IMR-90 (cell line): ENCODE data around the gene DOK4. TPM values are rescaled to one million over a fixed set of nuclear protein-coding genes. Genes with fewer than 3 reads are reported as not detected.

Experiments
- ATAC-seq: fragments of 200-7000 bp; cut with Tn5 transposase; 2 replicates; pipeline ENCODE4 v1.9.1; 2020; ENCODE audit warnings: low read depth, mild to moderate bottlenecking, moderate library complexity
- BruUV-seq: library from RNA; stranded (reverse); fragments of 400-500 nt; replicated peaks from 2 replicates; lab custom pipeline; 2021; lab: Mats Ljungman, UMichigan
- CTCF ChIA-PET: fragments of 300-600 bp; formaldehyde crosslinking; extraction: SDS; loops from one replicate; lab custom pipeline; 2021; ENCODE audit warnings: antibody characterized with exemption; lab: Yijun Ruan, JAX
- POLR2A ChIA-PET: fragments of 300-600 bp; sonication (Branson Sonifier 250); formaldehyde crosslinking; loops from one replicate; lab custom pipeline; 2022; ENCODE audit warnings: antibody characterized with exemption; ENCODE audit not compliant: unreplicated experiment; lab: Charles Lee
- DNase-seq: peaks from one replicate; pipeline ENCODE4 v3.0.0; 2013
- H2AFZ ChIP-seq: replicated peaks from 2 replicates; pipeline ENCODE3; 2013; ENCODE audit warnings: low read length, mild to moderate bottlenecking; ENCODE audit not compliant: poor library complexity
- H2AK5ac ChIP-seq: 2 replicates; pipeline ENCODE4 v1.6.1; 2013; ENCODE audit warnings: low read depth, low read length, inconsistent platforms
- H2AK9ac ChIP-seq: replicated peaks from 2 replicates; pipeline ENCODE3; 2013; ENCODE audit warnings: mild to moderate bottlenecking, low read depth, low read length, moderate library complexity; ENCODE audit not compliant: poor library complexity
- H2BK120ac ChIP-seq: 2 replicates; pipeline ENCODE4 v1.6.1; 2013; ENCODE audit warnings: low read depth, low read length, inconsistent platforms
- H2BK15ac ChIP-seq: 3 replicates; pipeline ENCODE4 v1.6.1; 2013; ENCODE audit warnings: low read depth, low read length, inconsistent platforms
- H2BK20ac ChIP-seq: 2 replicates; pipeline ENCODE4 v1.6.1; 2013; ENCODE audit warnings: low read depth, mild to moderate bottlenecking, inconsistent platforms, low read length, moderate library complexity
- H2BK5ac ChIP-seq: 2 replicates; pipeline ENCODE4 v1.6.1; 2013; ENCODE audit warnings: mild to moderate bottlenecking, low read depth, low read length, inconsistent platforms; ENCODE audit not compliant: poor library complexity, severe bottlenecking
- H3K14ac ChIP-seq: replicated peaks from 2 replicates; pipeline ENCODE4 v1.6.1; 2013; ENCODE audit warnings: low read depth, low read length, inconsistent platforms
- H3K18ac ChIP-seq: 2 replicates; pipeline ENCODE4 v1.6.1; 2013; ENCODE audit warnings: low read depth, low read length, control low read depth
- H3K23ac ChIP-seq: 2 replicates; pipeline ENCODE4 v1.6.1; 2013; ENCODE audit warnings: low read depth, low read length, inconsistent platforms
- H3K27ac ChIP-seq: 2 replicates; pipeline ENCODE4 v1.5.1; 2013; ENCODE audit warnings: mild to moderate bottlenecking, control low read depth, low read length; ENCODE audit not compliant: insufficient read depth
- H3K27me3 ChIP-seq: 2 replicates; pipeline ENCODE4 v1.6.1; 2013; ENCODE audit warnings: low read length; ENCODE audit not compliant: control insufficient read depth, insufficient read depth
- H3K36me3 ChIP-seq: 2 replicates; pipeline ENCODE4 v1.6.1; 2013; ENCODE audit warnings: low read length, mixed read lengths; ENCODE audit not compliant: control insufficient read depth, insufficient read depth
- H3K4ac ChIP-seq: 2 replicates; pipeline ENCODE4 v1.6.1; 2013; ENCODE audit warnings: low read depth, low read length, inconsistent platforms
- H3K4me1 ChIP-seq: 2 replicates; pipeline ENCODE4 v1.6.1; 2013; ENCODE audit warnings: low read length, mixed read lengths; ENCODE audit not compliant: control insufficient read depth, insufficient read depth
- H3K4me2 ChIP-seq: 2 replicates; pipeline ENCODE4 v1.6.1; 2013; ENCODE audit warnings: low read depth, mild to moderate bottlenecking, control low read depth, low read length, moderate library complexity
- H3K4me3 ChIP-seq: 2 replicates; pipeline ENCODE4 v1.5.1; 2013; ENCODE audit warnings: low read depth, mild to moderate bottlenecking, control low read depth, low read length, moderate library complexity; ENCODE audit not compliant: insufficient read depth
- H3K56ac ChIP-seq: 2 replicates; pipeline ENCODE4 v1.6.1; 2013; ENCODE audit warnings: low read length, inconsistent platforms; ENCODE audit not compliant: insufficient read depth; ENCODE audit errors: extremely low read depth
- H3K79me1 ChIP-seq, 2 experiments: 2 replicates each; pipeline ENCODE4 v1.6.1; 2013; ENCODE audit warnings: low read length in 2 of 2, inconsistent platforms in 1 of 2, low read depth in 1 of 2
- H3K9ac ChIP-seq: 2 replicates; pipeline ENCODE4 v1.6.1; 2013; ENCODE audit warnings: low read depth, low read length, control low read depth
- H3K9me1 ChIP-seq: 2 replicates; pipeline ENCODE4 v1.6.1; 2013; ENCODE audit warnings: low read length, inconsistent platforms; ENCODE audit not compliant: insufficient read depth
- H3K9me3 ChIP-seq: 2 replicates; pipeline ENCODE4 v1.6.1; 2013; ENCODE audit warnings: low read length; ENCODE audit not compliant: control insufficient read depth, insufficient read depth
- H4K20me1 ChIP-seq: 2 replicates; pipeline ENCODE4 v1.6.1; 2013; ENCODE audit warnings: low read length, inconsistent platforms; ENCODE audit not compliant: insufficient read depth
- H4K5ac ChIP-seq: 2 replicates; pipeline ENCODE4 v1.6.1; 2013; ENCODE audit warnings: mild to moderate bottlenecking, low read depth, low read length, control low read depth
- H4K8ac ChIP-seq, 2 experiments: 2 replicates each; pipeline ENCODE4 v1.6.1; 2013; ENCODE audit warnings: low read depth in 2 of 2, low read length in 2 of 2, control low read depth in 1 of 2, inconsistent platforms in 1 of 2
- H4K91ac ChIP-seq: 2 replicates; pipeline ENCODE4 v1.6.1; 2013; ENCODE audit warnings: low read depth, low read length, inconsistent platforms; ENCODE audit not compliant: insufficient read depth
- BHLHE40 ChIP-seq: fragments of 150-350 bp; IDR thresholded peaks from 2 replicates; pipeline ENCODE4 v1.6.1; 2016; ENCODE audit warnings: mild to moderate bottlenecking, low read depth, low read length
- CEBPB ChIP-seq: IDR thresholded peaks from 2 replicates; pipeline ENCODE4 v1.6.1; 2012; ENCODE audit warnings: low read depth, low read length, improper control_type of control experiment
- CHD1 ChIP-seq: IDR thresholded peaks from 2 replicates; pipeline ENCODE4 v1.6.1; 2012; ENCODE audit warnings: low read depth, low read length, improper control_type of control experiment
- FOS ChIP-seq: fragments of 150-350 bp; IDR thresholded peaks from 2 replicates; pipeline ENCODE4 v1.6.1; 2016; ENCODE audit warnings: low read depth, low read length
- MAFK ChIP-seq: IDR thresholded peaks from 2 replicates; pipeline ENCODE4 v1.6.1; 2012; ENCODE audit warnings: low read depth, low read length, improper control_type of control experiment
- MAZ ChIP-seq: IDR thresholded peaks from 2 replicates; pipeline ENCODE4 v1.6.1; 2012; ENCODE audit warnings: low read depth, mild to moderate bottlenecking, low read length, improper control_type of control experiment, moderate library complexity, borderline replicate concordance
- MXI1 ChIP-seq: IDR thresholded peaks from 2 replicates; pipeline ENCODE4 v1.6.1; 2012; ENCODE audit warnings: low read depth, mild to moderate bottlenecking, low read length, moderate library complexity, borderline replicate concordance
- NFE2L2 ChIP-seq: fragments of 150-350 bp; IDR thresholded peaks from 2 replicates; pipeline ENCODE4 v1.6.1; 2016; ENCODE audit warnings: low read depth, mild to moderate bottlenecking, low read length
- RCOR1 ChIP-seq: IDR thresholded peaks from 2 replicates; pipeline ENCODE4 v1.6.1; 2012; ENCODE audit warnings: mild to moderate bottlenecking, low read length, improper control_type of control experiment; ENCODE audit not compliant: insufficient replicate concordance
- RFX5 ChIP-seq: IDR thresholded peaks from 2 replicates; pipeline ENCODE4 v1.8.0; 2012; ENCODE audit warnings: low read depth, mild to moderate bottlenecking, low read length, moderate library complexity
- SMC3 ChIP-seq: fragments of 150-350 bp; IDR thresholded peaks from 2 replicates; pipeline ENCODE4 v1.6.1; 2016; ENCODE audit warnings: low read depth, mild to moderate bottlenecking, antibody characterized with exemption, low read length, moderate library complexity
- WGBS, 2 experiments: methylation state at CpG; one replicate each; pipeline versions ENCODE4 v1.1.5 to v1.1.7; 2013; ENCODE audit warnings: missing lambda C conversion rate in 2 of 2; ENCODE audit not compliant: insufficient read length in 1 of 2; ENCODE audit errors: extremely low coverage in 2 of 2; 5-methylcytosine and 5-hydroxymethylcytosine counted together
- dilution Hi-C: fragments of 300-500 bp; cut with HindIII; formaldehyde crosslinking; loops from one replicate; pipeline ENCODE4 v1.14.3; 2018; ENCODE audit warnings: low sequenced_read_pairs; ENCODE audit not compliant: unreplicated experiment
- in situ Hi-C: fragments of 300-500 bp; cut with MboI; formaldehyde crosslinking; loops from 3 replicates; pipeline ENCODE4 v1.14.3; 2019; ENCODE audit warnings: low sequenced_read_pairs, inconsistent platforms, mixed read lengths
- intact Hi-C: fragments of 100-400 bp; cut with micrococcal nuclease; formaldehyde crosslinking; loops from 2 replicates; pipeline ENCODE4 v1.10.0; 2022
- polyA plus RNA-seq, 3 experiments: library from polyadenylated mRNA; depleted of rRNA; stranded (reverse); fragments of >200 nt; gene quantifications; 2 replicates each; pipeline ENCODE4 v1.2.3, GENCODE V29; 2012; ENCODE audit warnings: low replicate concordance in 1 of 3
- total RNA-seq: library from RNA; depleted of rRNA; stranded (reverse); fragments of >200 nt; gene quantifications from 2 replicates; pipeline ENCODE4 v1.2.3, GENCODE V29; 2012
- TF ChIP-seq, protein P1 (sequence below): conservative IDR thresholded peaks from 2 replicates; pipeline ENCODE4 v1.5.1; 2012; ENCODE audit warnings: mild to moderate bottlenecking, low read depth, low read length, improper control_type of control experiment
- TF ChIP-seq, protein P2 (sequence below): fragments of 150-350 bp; IDR thresholded peaks from 2 replicates; pipeline ENCODE4 v1.6.1; 2016; ENCODE audit warnings: low read depth, mild to moderate bottlenecking, low read length, moderate library complexity, borderline replicate concordance
- TF ChIP-seq, protein P3 (sequence below): fragments of 150-350 bp; IDR thresholded peaks from 2 replicates; pipeline ENCODE4 v1.6.1; 2017; ENCODE audit warnings: mild to moderate bottlenecking, antibody characterized with exemption, low read length, low read depth

DOK4 gene
- total and polyA plus RNA-seq, 2 of the 4 experiments (the other 2 are of a cell fraction): 22.0 to 25.9 TPM

DNA sequence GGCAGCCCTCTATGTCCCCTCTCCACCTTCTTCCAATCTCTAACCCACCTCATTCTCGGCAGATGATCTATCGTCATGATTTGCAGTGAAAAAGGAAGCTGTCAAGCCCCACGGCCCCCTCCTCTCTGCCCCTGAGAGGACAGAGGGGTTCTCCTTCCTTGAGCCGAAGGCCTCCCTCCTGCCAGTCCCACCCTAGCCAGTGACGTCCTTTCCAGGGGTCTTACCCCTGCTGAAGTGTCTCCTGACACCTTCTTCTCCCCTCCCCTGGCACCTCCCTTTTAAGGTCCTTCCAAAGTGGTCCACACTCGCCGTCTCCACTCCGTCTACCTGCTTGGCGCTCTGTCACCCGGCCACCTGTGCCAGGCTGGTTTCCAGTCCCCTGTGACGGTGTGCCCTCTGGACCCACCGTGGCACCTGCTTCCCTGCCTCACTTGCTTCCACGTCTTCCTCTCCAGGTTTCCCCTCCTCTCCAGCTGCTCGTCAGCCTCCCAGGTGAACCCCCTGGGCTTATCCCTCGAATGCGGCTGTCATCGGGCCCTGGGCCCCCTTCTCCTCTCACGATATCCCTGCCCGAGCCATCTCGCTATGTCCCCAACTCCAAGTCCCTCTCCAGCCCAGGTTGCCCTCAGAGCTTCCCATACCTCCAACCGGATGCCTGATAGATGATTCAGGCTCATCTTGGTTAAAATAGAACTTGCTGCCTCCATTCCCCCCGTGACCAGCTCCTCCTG, 44.4 kb upstream of the DOK4 start:
- Histone ChIP-seq H3K36me3 (peaks cover 8% of the 10 kb centered on the region), H2AFZ (peak overlapping the region; percentile 81), H4K20me1 (peaks cover 5% of the 10 kb centered on the region; the same call in 1 of the 2 replicates), H3K4me2 (no peak overlapping the region), H4K5ac (no peak overlapping the region), H4K8ac (no peak overlapping the region; a peak in 1 of 4 replicates), H3K27ac (no peak overlapping the region), H3K23ac (no peak overlapping the region), H2BK5ac (peak overlapping the region; percentile 15), H3K79me1 (peaks cover 6 to 26% of the 10 kb centered on the region in 2 experiments; a peak in 3 of 4 replicates), H3K9ac (no peak overlapping the region), H2AK5ac (peak overlapping the region; percentile 51; the same call in 1 of the 2 replicates), H3K9me1 (peaks cover 5% of the 10 kb centered on the region; the same call in 1 of the 2 replicates), H3K9me3 (no peaks in the 10 kb centered on the region), H3K4me1 (peaks cover 23% of the 10 kb centered on the region), H3K18ac (no peak overlapping the region), H3K4ac (peak overlapping the region; percentile 59; the same call in 1 of the 2 replicates), H4K91ac (no peak overlapping the region), H2AK9ac (peak overlapping the region; percentile 47), H2BK20ac (no peak overlapping the region), H3K27me3 (no peaks in the 10 kb centered on the region), H3K4me3 (no peak overlapping the region), H2BK120ac (0 out of 2 replicates have a peak overlapping the region, but pooled peaks have one; percentile 32), H3K56ac (no peak overlapping the region), H2BK15ac (no peak overlapping the region), H3K14ac (no peak overlapping the region)
- WGBS, 2 experiments: 88% methylated on average over 19 of the region's 22 CpGs; no CpG with 5 or more reads in 1 of the 2 experiments
- ChIA-PET CTCF (no interaction called here), POLR2A (interaction anchor here (0.5 kb wide), 1 partner anchor 29 kb away, joined by 5 read pairs; no protein-coding TSS in a partner anchor)
- no peak for DNase-seq
- in situ Hi-C loops (no loop called here), intact Hi-C loops (no loop called here), dilution Hi-C loops (no loop called here)
- no peak for ATAC-seq
- no TSS peak for BruUV-seq
- TF ChIP-seq, protein P1, sequence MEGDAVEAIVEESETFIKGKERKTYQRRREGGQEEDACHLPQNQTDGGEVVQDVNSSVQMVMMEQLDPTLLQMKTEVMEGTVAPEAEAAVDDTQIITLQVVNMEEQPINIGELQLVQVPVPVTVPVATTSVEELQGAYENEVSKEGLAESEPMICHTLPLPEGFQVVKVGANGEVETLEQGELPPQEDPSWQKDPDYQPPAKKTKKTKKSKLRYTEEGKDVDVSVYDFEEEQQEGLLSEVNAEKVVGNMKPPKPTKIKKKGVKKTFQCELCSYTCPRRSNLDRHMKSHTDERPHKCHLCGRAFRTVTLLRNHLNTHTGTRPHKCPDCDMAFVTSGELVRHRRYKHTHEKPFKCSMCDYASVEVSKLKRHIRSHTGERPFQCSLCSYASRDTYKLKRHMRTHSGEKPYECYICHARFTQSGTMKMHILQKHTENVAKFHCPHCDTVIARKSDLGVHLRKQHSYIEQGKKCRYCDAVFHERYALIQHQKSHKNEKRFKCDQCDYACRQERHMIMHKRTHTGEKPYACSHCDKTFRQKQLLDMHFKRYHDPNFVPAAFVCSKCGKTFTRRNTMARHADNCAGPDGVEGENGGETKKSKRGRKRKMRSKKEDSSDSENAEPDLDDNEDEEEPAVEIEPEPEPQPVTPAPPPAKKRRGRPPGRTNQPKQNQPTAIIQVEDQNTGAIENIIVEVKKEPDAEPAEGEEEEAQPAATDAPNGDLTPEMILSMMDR: no peak
- TF ChIP-seq, protein P2, sequence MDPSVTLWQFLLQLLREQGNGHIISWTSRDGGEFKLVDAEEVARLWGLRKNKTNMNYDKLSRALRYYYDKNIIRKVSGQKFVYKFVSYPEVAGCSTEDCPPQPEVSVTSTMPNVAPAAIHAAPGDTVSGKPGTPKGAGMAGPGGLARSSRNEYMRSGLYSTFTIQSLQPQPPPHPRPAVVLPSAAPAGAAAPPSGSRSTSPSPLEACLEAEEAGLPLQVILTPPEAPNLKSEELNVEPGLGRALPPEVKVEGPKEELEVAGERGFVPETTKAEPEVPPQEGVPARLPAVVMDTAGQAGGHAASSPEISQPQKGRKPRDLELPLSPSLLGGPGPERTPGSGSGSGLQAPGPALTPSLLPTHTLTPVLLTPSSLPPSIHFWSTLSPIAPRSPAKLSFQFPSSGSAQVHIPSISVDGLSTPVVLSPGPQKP: no peak
- TF ChIP-seq NFE2L2: no peak
- TF ChIP-seq CEBPB: no peak
- TF ChIP-seq RFX5: no peak
- TF ChIP-seq BHLHE40: no peak
- no peak for TF ChIP-seq FOS
- no peak for TF ChIP-seq MXI1
- TF ChIP-seq MAFK: no peak
- TF ChIP-seq CHD1: no peak
- no peak for TF ChIP-seq RCOR1
- TF ChIP-seq SMC3: no peak
- TF ChIP-seq, protein P3, sequence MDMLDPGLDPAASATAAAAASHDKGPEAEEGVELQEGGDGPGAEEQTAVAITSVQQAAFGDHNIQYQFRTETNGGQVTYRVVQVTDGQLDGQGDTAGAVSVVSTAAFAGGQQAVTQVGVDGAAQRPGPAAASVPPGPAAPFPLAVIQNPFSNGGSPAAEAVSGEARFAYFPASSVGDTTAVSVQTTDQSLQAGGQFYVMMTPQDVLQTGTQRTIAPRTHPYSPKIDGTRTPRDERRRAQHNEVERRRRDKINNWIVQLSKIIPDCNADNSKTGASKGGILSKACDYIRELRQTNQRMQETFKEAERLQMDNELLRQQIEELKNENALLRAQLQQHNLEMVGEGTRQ: no peak
- no peak for TF ChIP-seq MAZ
